ENCODE results near the gene UBE2J2. TPM values are rescaled to one million over a fixed set of nuclear protein-coding genes. Genes with fewer than 3 reads are reported as not detected.

Gene UBE2J2
- total and polyA plus RNA-seq, 2 of the 13 experiments (the other 11 are each of a cell fraction or from before 2014, with no cell fraction given), result 25.4 to 29.4 TPM

DNA sequence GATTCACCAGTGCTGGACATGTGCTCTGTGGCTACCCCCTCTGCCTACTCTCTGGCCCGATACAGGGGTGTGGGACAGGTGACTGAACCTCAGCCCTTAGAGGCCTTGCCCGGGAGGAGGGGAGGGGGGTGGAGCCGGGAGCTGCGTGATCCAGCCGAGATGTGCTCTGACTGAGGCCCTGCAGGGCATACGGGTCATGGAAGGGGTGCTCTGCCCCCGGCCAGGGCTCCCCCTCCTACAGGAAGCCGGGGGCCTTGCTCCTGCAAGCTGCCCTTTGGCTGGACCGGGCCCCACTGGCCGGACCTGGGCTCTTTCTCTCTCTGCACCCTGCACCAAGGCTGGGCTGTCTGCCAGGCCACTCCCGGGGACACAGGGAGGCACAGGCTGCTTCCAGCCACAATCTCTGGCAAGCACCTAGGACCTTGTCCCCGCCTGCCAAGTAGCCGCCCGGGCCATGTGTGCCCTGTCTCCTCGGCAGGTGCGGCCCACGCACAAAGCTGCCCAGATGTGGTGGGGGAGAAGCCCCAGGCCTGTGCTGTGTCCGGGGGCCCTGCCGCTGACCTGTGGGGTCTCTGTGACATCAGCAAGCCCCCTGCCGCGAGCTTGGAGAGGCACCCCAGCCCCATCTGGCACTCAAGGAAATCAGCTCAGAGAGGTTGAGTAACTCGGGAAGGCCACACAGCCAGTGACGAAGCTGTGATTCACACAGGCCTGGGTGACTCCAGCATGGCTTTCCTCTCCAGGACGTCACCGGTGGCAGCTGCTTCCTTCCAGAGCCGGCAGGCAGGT is 8.1 kb upstream of the UBE2J2 start (continued):
- peak; percentile 92 for TF ChIP-seq HNF4G (IDR thresholded peaks at IDR 0.05; ENCODE audit: borderline replicate concordance, low read depth, low read length)
- peak; percentile 59; the same call in 1 of the 2 replicates for TF ChIP-seq HNF4G (CRISPR knock-in tag; IDR thresholded peaks at IDR 0.05; ENCODE audit: borderline replicate concordance, low read depth)
- TF ChIP-seq, protein P1, sequence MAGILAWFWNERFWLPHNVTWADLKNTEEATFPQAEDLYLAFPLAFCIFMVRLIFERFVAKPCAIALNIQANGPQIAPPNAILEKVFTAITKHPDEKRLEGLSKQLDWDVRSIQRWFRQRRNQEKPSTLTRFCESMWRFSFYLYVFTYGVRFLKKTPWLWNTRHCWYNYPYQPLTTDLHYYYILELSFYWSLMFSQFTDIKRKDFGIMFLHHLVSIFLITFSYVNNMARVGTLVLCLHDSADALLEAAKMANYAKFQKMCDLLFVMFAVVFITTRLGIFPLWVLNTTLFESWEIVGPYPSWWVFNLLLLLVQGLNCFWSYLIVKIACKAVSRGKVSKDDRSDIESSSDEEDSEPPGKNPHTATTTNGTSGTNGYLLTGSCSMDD (CRISPR knock-in tag; IDR thresholded peaks at IDR 0.05), result 0 out of 2 replicates have a peak, but pooled peaks have one; percentile 51
- TF ChIP-seq, protein P2, sequence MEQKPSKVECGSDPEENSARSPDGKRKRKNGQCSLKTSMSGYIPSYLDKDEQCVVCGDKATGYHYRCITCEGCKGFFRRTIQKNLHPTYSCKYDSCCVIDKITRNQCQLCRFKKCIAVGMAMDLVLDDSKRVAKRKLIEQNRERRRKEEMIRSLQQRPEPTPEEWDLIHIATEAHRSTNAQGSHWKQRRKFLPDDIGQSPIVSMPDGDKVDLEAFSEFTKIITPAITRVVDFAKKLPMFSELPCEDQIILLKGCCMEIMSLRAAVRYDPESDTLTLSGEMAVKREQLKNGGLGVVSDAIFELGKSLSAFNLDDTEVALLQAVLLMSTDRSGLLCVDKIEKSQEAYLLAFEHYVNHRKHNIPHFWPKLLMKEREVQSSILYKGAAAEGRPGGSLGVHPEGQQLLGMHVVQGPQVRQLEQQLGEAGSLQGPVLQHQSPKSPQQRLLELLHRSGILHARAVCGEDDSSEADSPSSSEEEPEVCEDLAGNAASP (CRISPR knock-in tag; IDR thresholded peaks at IDR 0.05; ENCODE audit: borderline replicate concordance), result 0 out of 2 replicates have a peak, but pooled peaks have one; percentile 8
- no peak for TF ChIP-seq SP140L (CRISPR knock-in tag; IDR thresholded peaks at IDR 0.05; ENCODE audit: borderline replicate concordance)
- no peak for TF ChIP-seq ZFAT (CRISPR knock-in tag; conservative IDR thresholded peaks at IDR 0.05)
- no peak for TF ChIP-seq ZNF160 (CRISPR knock-in tag; IDR thresholded peaks at IDR 0.05)
- TF ChIP-seq ZFYVE20 (CRISPR knock-in tag; IDR thresholded peaks at IDR 0.05; ENCODE audit: borderline replicate concordance, low read depth), result no peak
- TF ChIP-seq, protein P3, sequence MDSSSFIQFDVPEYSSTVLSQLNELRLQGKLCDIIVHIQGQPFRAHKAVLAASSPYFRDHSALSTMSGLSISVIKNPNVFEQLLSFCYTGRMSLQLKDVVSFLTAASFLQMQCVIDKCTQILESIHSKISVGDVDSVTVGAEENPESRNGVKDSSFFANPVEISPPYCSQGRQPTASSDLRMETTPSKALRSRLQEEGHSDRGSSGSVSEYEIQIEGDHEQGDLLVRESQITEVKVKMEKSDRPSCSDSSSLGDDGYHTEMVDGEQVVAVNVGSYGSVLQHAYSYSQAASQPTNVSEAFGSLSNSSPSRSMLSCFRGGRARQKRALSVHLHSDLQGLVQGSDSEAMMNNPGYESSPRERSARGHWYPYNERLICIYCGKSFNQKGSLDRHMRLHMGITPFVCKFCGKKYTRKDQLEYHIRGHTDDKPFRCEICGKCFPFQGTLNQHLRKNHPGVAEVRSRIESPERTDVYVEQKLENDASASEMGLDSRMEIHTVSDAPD (CRISPR knock-in tag; IDR thresholded peaks at IDR 0.05), result peak; percentile 86
- TF ChIP-seq, protein P4, sequence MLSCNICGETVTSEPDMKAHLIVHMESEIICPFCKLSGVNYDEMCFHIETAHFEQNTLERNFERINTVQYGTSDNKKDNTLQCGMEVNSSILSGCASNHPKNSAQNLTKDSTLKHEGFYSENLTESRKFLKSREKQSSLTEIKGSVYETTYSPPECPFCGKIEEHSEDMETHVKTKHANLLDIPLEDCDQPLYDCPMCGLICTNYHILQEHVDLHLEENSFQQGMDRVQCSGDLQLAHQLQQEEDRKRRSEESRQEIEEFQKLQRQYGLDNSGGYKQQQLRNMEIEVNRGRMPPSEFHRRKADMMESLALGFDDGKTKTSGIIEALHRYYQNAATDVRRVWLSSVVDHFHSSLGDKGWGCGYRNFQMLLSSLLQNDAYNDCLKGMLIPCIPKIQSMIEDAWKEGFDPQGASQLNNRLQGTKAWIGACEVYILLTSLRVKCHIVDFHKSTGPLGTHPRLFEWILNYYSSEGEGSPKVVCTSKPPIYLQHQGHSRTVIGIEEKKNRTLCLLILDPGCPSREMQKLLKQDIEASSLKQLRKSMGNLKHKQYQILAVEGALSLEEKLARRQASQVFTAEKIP (CRISPR knock-in tag; IDR thresholded peaks at IDR 0.05; ENCODE audit: borderline replicate concordance), result no peak
- no peak for TF ChIP-seq FOXM1 (CRISPR knock-in tag; IDR thresholded peaks at IDR 0.05)
- peak; percentile 61; the same call in 1 of the 2 replicates for TF ChIP-seq ZSCAN9 (CRISPR knock-in tag; IDR thresholded peaks at IDR 0.05; ENCODE audit: borderline replicate concordance)
- peak; percentile 69 for TF ChIP-seq SPEN (CRISPR knock-in tag; IDR thresholded peaks at IDR 0.05; ENCODE audit: low read depth)
- TF ChIP-seq, protein P5, sequence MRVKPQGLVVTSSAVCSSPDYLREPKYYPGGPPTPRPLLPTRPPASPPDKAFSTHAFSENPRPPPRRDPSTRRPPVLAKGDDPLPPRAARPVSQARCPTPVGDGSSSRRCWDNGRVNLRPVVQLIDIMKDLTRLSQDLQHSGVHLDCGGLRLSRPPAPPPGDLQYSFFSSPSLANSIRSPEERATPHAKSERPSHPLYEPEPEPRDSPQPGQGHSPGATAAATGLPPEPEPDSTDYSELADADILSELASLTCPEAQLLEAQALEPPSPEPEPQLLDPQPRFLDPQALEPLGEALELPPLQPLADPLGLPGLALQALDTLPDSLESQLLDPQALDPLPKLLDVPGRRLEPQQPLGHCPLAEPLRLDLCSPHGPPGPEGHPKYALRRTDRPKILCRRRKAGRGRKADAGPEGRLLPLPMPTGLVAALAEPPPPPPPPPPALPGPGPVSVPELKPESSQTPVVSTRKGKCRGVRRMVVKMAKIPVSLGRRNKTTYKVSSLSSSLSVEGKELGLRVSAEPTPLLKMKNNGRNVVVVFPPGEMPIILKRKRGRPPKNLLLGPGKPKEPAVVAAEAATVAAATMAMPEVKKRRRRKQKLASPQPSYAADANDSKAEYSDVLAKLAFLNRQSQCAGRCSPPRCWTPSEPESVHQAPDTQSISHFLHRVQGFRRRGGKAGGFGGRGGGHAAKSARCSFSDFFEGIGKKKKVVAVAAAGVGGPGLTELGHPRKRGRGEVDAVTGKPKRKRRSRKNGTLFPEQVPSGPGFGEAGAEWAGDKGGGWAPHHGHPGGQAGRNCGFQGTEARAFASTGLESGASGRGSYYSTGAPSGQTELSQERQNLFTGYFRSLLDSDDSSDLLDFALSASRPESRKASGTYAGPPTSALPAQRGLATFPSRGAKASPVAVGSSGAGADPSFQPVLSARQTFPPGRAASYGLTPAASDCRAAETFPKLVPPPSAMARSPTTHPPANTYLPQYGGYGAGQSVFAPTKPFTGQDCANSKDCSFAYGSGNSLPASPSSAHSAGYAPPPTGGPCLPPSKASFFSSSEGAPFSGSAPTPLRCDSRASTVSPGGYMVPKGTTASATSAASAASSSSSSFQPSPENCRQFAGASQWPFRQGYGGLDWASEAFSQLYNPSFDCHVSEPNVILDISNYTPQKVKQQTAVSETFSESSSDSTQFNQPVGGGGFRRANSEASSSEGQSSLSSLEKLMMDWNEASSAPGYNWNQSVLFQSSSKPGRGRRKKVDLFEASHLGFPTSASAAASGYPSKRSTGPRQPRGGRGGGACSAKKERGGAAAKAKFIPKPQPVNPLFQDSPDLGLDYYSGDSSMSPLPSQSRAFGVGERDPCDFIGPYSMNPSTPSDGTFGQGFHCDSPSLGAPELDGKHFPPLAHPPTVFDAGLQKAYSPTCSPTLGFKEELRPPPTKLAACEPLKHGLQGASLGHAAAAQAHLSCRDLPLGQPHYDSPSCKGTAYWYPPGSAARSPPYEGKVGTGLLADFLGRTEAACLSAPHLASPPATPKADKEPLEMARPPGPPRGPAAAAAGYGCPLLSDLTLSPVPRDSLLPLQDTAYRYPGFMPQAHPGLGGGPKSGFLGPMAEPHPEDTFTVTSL (CRISPR knock-in tag; IDR thresholded peaks at IDR 0.05; ENCODE audit: borderline replicate concordance), result no peak
- no peak for TF ChIP-seq ZNF432 (CRISPR knock-in tag; IDR thresholded peaks at IDR 0.05; ENCODE audit: borderline replicate concordance)
- TF ChIP-seq ZNF619 (CRISPR knock-in tag; IDR thresholded peaks at IDR 0.05), result no peak
- TF ChIP-seq ZNF496 (CRISPR knock-in tag; IDR thresholded peaks at IDR 0.05; ENCODE audit: insufficient replicate concordance), result no peak

All from HepG2 (cell line).